Ishikawa (cell line): ENCODE results near the gene ALAS1.

Experiments
- CEBPB ChIP-seq: IDR thresholded peaks from 2 replicates; pipeline ENCODE4 v1.6.1; 2012
- CREB1 ChIP-seq: IDR thresholded peaks from 2 replicates; pipeline ENCODE4 v1.6.1; 2012; ENCODE audit warnings: low read depth
- EGR1 ChIP-seq: IDR thresholded peaks from 2 replicates; pipeline ENCODE4 v1.6.1; 2012
- EP300 ChIP-seq: IDR thresholded peaks from 2 replicates; pipeline ENCODE4 v1.6.1; 2012; ENCODE audit warnings: borderline replicate concordance
- FOXM1 ChIP-seq: IDR thresholded peaks from 2 replicates; pipeline ENCODE4 v1.6.1; 2012; ENCODE audit warnings: low read depth, borderline replicate concordance
- MAX ChIP-seq: IDR thresholded peaks from 2 replicates; pipeline ENCODE4 v1.6.1; 2012
- NFIC ChIP-seq: IDR thresholded peaks from 2 replicates; pipeline ENCODE4 v1.6.1; 2012
- RAD21 ChIP-seq: IDR thresholded peaks from 2 replicates; pipeline ENCODE4 v1.6.1; 2012; ENCODE audit warnings: low read depth
- TAF1 ChIP-seq: IDR thresholded peaks from 2 replicates; pipeline ENCODE4 v1.6.1; 2012; ENCODE audit warnings: low read depth, mild to moderate bottlenecking
- TCF12 ChIP-seq: IDR thresholded peaks from 2 replicates; pipeline ENCODE4 v1.6.1; 2012; ENCODE audit warnings: low read depth
- TEAD4 ChIP-seq: IDR thresholded peaks from 2 replicates; pipeline ENCODE4 v1.6.1; 2012
- USF1 ChIP-seq: IDR thresholded peaks from 2 replicates; pipeline ENCODE4 v1.6.1; 2012
- YY1 ChIP-seq: IDR thresholded peaks from 2 replicates; pipeline ENCODE4 v1.6.1; 2012; ENCODE audit warnings: low read depth
- ZBTB7A ChIP-seq: IDR thresholded peaks from 2 replicates; pipeline ENCODE4 v1.6.1; 2012; ENCODE audit warnings: low read depth
- TF ChIP-seq, protein P1 (sequence below): IDR thresholded peaks from 2 replicates; pipeline ENCODE4 v1.6.1; 2012; ENCODE audit warnings: low read depth, mild to moderate bottlenecking

Gene ALAS1

GRCh38 chr3:52237006-52237656 lies 39.2 kb downstream of the ALAS1 start:
- TF ChIP-seq NFIC (no peak), YY1 (no peak), RAD21 (no peak), TCF12 (no peak)
- TF ChIP-seq, protein P1, sequence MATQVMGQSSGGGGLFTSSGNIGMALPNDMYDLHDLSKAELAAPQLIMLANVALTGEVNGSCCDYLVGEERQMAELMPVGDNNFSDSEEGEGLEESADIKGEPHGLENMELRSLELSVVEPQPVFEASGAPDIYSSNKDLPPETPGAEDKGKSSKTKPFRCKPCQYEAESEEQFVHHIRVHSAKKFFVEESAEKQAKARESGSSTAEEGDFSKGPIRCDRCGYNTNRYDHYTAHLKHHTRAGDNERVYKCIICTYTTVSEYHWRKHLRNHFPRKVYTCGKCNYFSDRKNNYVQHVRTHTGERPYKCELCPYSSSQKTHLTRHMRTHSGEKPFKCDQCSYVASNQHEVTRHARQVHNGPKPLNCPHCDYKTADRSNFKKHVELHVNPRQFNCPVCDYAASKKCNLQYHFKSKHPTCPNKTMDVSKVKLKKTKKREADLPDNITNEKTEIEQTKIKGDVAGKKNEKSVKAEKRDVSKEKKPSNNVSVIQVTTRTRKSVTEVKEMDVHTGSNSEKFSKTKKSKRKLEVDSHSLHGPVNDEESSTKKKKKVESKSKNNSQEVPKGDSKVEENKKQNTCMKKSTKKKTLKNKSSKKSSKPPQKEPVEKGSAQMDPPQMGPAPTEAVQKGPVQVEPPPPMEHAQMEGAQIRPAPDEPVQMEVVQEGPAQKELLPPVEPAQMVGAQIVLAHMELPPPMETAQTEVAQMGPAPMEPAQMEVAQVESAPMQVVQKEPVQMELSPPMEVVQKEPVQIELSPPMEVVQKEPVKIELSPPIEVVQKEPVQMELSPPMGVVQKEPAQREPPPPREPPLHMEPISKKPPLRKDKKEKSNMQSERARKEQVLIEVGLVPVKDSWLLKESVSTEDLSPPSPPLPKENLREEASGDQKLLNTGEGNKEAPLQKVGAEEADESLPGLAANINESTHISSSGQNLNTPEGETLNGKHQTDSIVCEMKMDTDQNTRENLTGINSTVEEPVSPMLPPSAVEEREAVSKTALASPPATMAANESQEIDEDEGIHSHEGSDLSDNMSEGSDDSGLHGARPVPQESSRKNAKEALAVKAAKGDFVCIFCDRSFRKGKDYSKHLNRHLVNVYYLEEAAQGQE: no peak

DNA sequence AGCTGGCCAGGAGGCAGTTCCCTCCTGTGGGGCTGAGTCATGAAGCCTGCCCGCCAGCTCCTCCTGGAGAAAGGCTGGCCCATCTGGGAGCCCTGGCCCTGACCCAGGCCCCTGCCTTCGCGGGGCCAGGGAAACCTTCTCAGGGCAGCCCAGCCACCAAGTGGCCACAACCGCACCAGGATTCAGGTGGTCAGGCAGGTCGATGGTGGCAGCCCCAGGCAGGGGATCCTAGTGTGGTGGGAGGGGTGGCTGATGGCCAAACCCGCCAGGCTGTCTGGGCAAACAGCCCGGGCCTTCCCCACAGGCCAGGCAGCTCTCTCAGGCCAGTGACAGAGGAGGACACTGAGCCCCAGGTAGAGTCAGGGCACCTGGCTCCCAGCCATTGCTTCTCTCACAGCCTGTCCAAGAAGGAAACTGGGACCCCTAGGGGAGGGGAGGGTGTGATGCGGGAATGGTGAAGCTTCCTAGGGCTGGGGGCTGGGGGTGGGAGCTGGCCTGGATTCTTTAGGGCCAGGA lies 39.8 kb downstream of the ALAS1 start:
- no peak for TF ChIP-seq FOXM1
- TF ChIP-seq CEBPB: no peak
- TF ChIP-seq TCF12: peak; percentile 62
- TF ChIP-seq, protein P1: no peak
- no peak for TF ChIP-seq TAF1
- no peak for TF ChIP-seq USF1
- no peak for TF ChIP-seq MAX
- TF ChIP-seq EP300: no peak
- TF ChIP-seq TEAD4: no peak
- TF ChIP-seq NFIC: peak; percentile 65
- no peak for TF ChIP-seq CREB1
- TF ChIP-seq EGR1: no peak
- TF ChIP-seq RAD21: peak; percentile 17; the same call in 1 of the 2 replicates

DNA sequence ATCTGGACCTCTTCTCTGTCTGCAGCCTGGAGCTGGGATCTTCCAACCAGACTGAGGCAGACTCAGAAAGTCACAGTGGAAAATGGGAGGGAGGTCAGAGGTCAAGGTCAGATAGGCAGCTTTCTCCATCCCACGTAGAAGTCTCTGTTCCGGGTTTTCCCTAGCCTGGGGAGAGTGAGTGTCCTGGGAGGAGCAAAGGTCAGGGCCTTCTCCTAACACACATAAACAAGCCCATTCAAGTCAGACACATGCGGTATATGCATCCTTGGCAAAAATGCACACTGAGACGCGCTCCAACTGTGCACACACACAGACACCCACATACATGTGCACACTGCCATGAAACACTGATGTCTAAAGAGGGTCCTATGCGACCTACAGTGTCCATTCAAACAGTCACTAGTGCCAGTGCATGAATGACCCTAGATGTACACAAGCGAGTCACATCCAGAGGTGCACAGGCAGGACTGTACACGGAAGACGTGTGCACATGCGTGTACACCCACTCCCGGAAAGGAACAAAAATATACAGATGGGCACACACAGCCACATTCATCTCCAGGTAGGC lies 40.3 kb downstream of the ALAS1 start:
- no peak for TF ChIP-seq USF1
- no peak for TF ChIP-seq MAX

GRCh38 chr3:52238761-52239701 lies 41.1 kb downstream of the ALAS1 start, which contains the start of gene TWF2:
TSS of gene TWF2 (minus strand) at chr3:52239158. CDS start at chr3:52239016, 142 bp downstream.
- TF ChIP-seq EP300 (no peak), NFIC (no peak), USF1 (0 out of 2 replicates have a peak, but pooled peaks have one; percentile 8), CEBPB (no peak), EGR1 (peak; percentile 77), ZBTB7A (peak; percentile 96), CREB1 (no peak), YY1 (peak; percentile 77), MAX (peak; percentile 21; the same call in 1 of the 2 replicates), TAF1 (peak; percentile 41), TEAD4 (no peak), TCF12 (peak; percentile 22; the same call in 1 of the 2 replicates), FOXM1 (no peak), RAD21 (no peak)
- TF ChIP-seq, protein P1: no peak
